Tibial nerve (tissue), 4 donors: Measurements from ENCODE around the gene FRMPD2. TPM values are rescaled to one million over a fixed set of nuclear protein-coding genes. Genes with fewer than 3 reads are reported as not detected.

Experiments
- DNase-seq, 2 donors: peaks; one replicate each; pipeline ENCODE4 v3.0.0-alpha.2; 2019; ENCODE audit warnings: low spot score in 2 of 2
- H3K27ac ChIP-seq, 4 donors: fragments of 200-600 bp; sonication (generic) in 3 of 4; one replicate each; pipeline ENCODE4 v1.5.1; 2017 to 2019; ENCODE audit warnings: mild to moderate bottlenecking in 1 of 4
- H3K27me3 ChIP-seq, 2 donors: fragments of 200-600 bp; sonication (generic) in 1 of 2; one replicate each; pipeline versions ENCODE4 v1.5.1 to v1.6.0; 2017 to 2019
- H3K36me3 ChIP-seq, 3 donors: fragments of 200-600 bp; sonication (generic); one replicate each; pipeline ENCODE4 v1.5.1; 2018 to 2019
- H3K4me1 ChIP-seq, 4 donors: fragments of 200-600 bp; sonication (generic) in 3 of 4; one replicate each; pipeline ENCODE4 v1.5.1; 2017 to 2019
- H3K4me3 ChIP-seq, 4 donors: fragments of 200-600 bp; sonication (generic) in 3 of 4; one replicate each; pipeline ENCODE4 v1.5.1; 2017 to 2019; ENCODE audit warnings: mild to moderate bottlenecking in 1 of 4, moderate library complexity in 1 of 4
- H3K9me3 ChIP-seq, 4 donors: fragments of 200-600 bp; sonication (generic) in 3 of 4; one replicate each; pipeline ENCODE4 v1.5.1; 2017 to 2019
- CTCF ChIP-seq, 5 experiments: fragments of 200-600 bp in 3 of 5; fragments of 450-650 bp in 2 of 5; sonication (generic) in 3 of 5; IDR thresholded peaks; one replicate each; pipeline ENCODE4 v1.5.1; 2016 to 2019; ENCODE audit warnings: antibody characterized with exemption in 5 of 5, mild to moderate bottlenecking in 3 of 5, moderate library complexity in 2 of 5
- EP300 ChIP-seq, 2 donors: sonication (generic); formaldehyde crosslinking; IDR thresholded peaks; one replicate each; pipeline ENCODE4 v1.6.1; 2017; ENCODE audit warnings: antibody characterized with exemption in 2 of 2, mild to moderate bottlenecking in 1 of 2
- POLR2A ChIP-seq, 2 donors: fragments of 450-650 bp; IDR thresholded peaks; one replicate each; pipeline ENCODE4 v1.6.1; 2017; ENCODE audit warnings: antibody characterized with exemption in 2 of 2, mild to moderate bottlenecking in 2 of 2, moderate library complexity in 2 of 2
- WGBS, 2 donors: methylation state at CpG; one replicate each; pipeline ENCODE4 v1.1.5; 2018; 5-methylcytosine and 5-hydroxymethylcytosine counted together
- total RNA-seq, 4 donors: library from RNA; depleted of rRNA; stranded (reverse); fragments of >200 nt; gene quantifications; one replicate each; pipeline ENCODE4 v1.1.0, GENCODE V29; 2016

FRMPD2 gene
- total RNA-seq, 4 donors from 2014 or later, result 0.21 TPM; not detected in 3

- WGBS, 2 donors, result 51 to 57% methylated on average over 9 of the region's 9 CpGs
- Histone ChIP-seq H3K9me3 (no peaks in the 10 kb centered on the region), H3K27me3 (no peaks in the 10 kb centered on the region), H3K4me1 (peaks cover 0 to 35% (median 2%) of the 10 kb centered on the region in 4 donors), H3K27ac (peak overlapping the region; percentile 96 to 99 (median 98)), H3K36me3 (no peaks in the 10 kb centered on the region), H3K4me3 (peak overlapping the region; percentile 30 to 97 (median 94))
- TF ChIP-seq EP300 (IDR thresholded peaks at IDR 0.05), result no peak
- TF ChIP-seq POLR2A (IDR thresholded peaks at IDR 0.05), result no peak
- TF ChIP-seq CTCF (IDR thresholded peaks at IDR 0.05), result no peak
- DNase-seq, result no peak
These were observed 31.4 kb upstream of the FRMPD2 start for GRCh38 chr10:48305905-48306264.

- H3K9me3 ChIP-seq, result no peaks in the 10 kb centered on the region
- H3K4me3 ChIP-seq, result no peak overlapping the region
- H3K4me1 ChIP-seq, result peaks cover 0 to 14% (median 2%) of the 10 kb centered on the region in 4 donors
- TF ChIP-seq CTCF (IDR thresholded peaks at IDR 0.05) (no peak), POLR2A (IDR thresholded peaks at IDR 0.05) (no peak), EP300 (IDR thresholded peaks at IDR 0.05) (no peak)
- H3K27ac ChIP-seq, result no peak overlapping the region
- 90 to 93% methylated on average over 8 of the region's 8 CpGs for WGBS, 2 donors
- no peaks in the 10 kb centered on the region for H3K27me3 ChIP-seq
- DNase-seq, result no peak
- no peaks in the 10 kb centered on the region for H3K36me3 ChIP-seq
These were observed 28.3 kb upstream of the FRMPD2 start for GRCh38 chr10:48302515-48303476.

- Histone ChIP-seq H3K36me3 (no peaks in the 10 kb centered on the region), H3K27ac (no peak overlapping the region), H3K27me3 (no peaks in the 10 kb centered on the region), H3K9me3 (no peaks in the 10 kb centered on the region), H3K4me3 (no peak overlapping the region), H3K4me1 (peaks cover 0 to 1% (median 0%) of the 10 kb centered on the region in 4 donors)
- no peak for TF ChIP-seq EP300 (IDR thresholded peaks at IDR 0.05)
- no peak for TF ChIP-seq POLR2A (IDR thresholded peaks at IDR 0.05)
- TF ChIP-seq CTCF (IDR thresholded peaks at IDR 0.05), result no peak
- WGBS, 2 donors, result 71 to 82% methylated on average over 2 of the region's 2 CpGs
- no peak for DNase-seq
These were observed 26.1 kb upstream of the FRMPD2 start for GRCh38 chr10:48300556-48300955.

GRCh38 chr10:48299692-48300091 is 25.2 kb upstream of the FRMPD2 start:
- H3K27ac ChIP-seq, result no peak overlapping the region
- 0% methylated on average over 1 of the region's 1 CpG for WGBS, 2 donors
- no peaks in the 10 kb centered on the region for H3K36me3 ChIP-seq
- no peaks in the 10 kb centered on the region for H3K27me3 ChIP-seq
- no peaks in the 10 kb centered on the region for H3K4me1 ChIP-seq
- no peak for DNase-seq
- H3K4me3 ChIP-seq, result no peak overlapping the region
- no peak for TF ChIP-seq EP300 (IDR thresholded peaks at IDR 0.05)
- no peak for TF ChIP-seq CTCF (IDR thresholded peaks at IDR 0.05)
- TF ChIP-seq POLR2A (IDR thresholded peaks at IDR 0.05), result no peak
- H3K9me3 ChIP-seq, result no peaks in the 10 kb centered on the region

GRCh38 chr10:48299066-48299465 is 24.6 kb upstream of the FRMPD2 start:
- Histone ChIP-seq H3K4me3 (no peak overlapping the region), H3K27me3 (no peaks in the 10 kb centered on the region), H3K4me1 (no peaks in the 10 kb centered on the region), H3K36me3 (no peaks in the 10 kb centered on the region), H3K27ac (no peak overlapping the region), H3K9me3 (no peaks in the 10 kb centered on the region)
- no peak for TF ChIP-seq CTCF (IDR thresholded peaks at IDR 0.05)
- TF ChIP-seq POLR2A (IDR thresholded peaks at IDR 0.05), result no peak
- TF ChIP-seq EP300 (IDR thresholded peaks at IDR 0.05), result no peak
- DNase-seq, result no peak
- WGBS, 2 donors, result 79 to 81% methylated on average over 7 of the region's 7 CpGs
